Panc1 (cell line): ENCODE results near the gene SLC6A6. TPM values are rescaled to one million over a fixed set of nuclear protein-coding genes. Genes with fewer than 3 reads are reported as not detected.

Source experiments
- ATAC-seq: fragments of 200-7000 bp; cut with Tn5 transposase; 2 replicates; pipeline ENCODE4 v1.9.1; 2020; ENCODE audit warnings: mild to moderate bottlenecking, moderate library complexity
- BruUV-seq: library from RNA; stranded (reverse); fragments of 400-500 nt; replicated peaks from 2 replicates; lab custom pipeline; 2021; lab: Mats Ljungman, UMichigan
- CTCF ChIA-PET: fragments of 300-600 bp; sonication (Branson Sonifier 250); formaldehyde crosslinking; loops from one replicate; lab custom pipeline; 2022; ENCODE audit warnings: antibody characterized with exemption; lab: Charles Lee
- POLR2A ChIA-PET: fragments of 300-600 bp; sonication (Branson Sonifier 250); formaldehyde crosslinking; loops from one replicate; lab custom pipeline; 2022; ENCODE audit warnings: antibody characterized with exemption; lab: Charles Lee
- DNase-seq: peaks from one replicate; pipeline ENCODE4 v3.0.0-alpha.2; 2010; ENCODE audit warnings: low read depth, low spot score
- H3K27ac ChIP-seq: 2 replicates; pipeline ENCODE4 v1.5.1; 2011; ENCODE audit warnings: mild to moderate bottlenecking, low read length, inconsistent platforms
- H3K27me3 ChIP-seq: fragments of 200-500 bp; sonication (Bioruptor generic); 2 replicates; pipeline ENCODE4 v1.6.0; 2014; ENCODE audit warnings: low read length, inconsistent platforms; ENCODE audit not compliant: control insufficient read depth, insufficient read depth
- H3K36me3 ChIP-seq: fragments of 200-500 bp; sonication (Bioruptor generic); 2 replicates; pipeline ENCODE4 v1.5.1; 2014; ENCODE audit warnings: inconsistent platforms, mild to moderate bottlenecking, low read length, moderate library complexity; ENCODE audit not compliant: control insufficient read depth, insufficient read depth
- H3K4me1 ChIP-seq: 2 replicates; pipeline ENCODE4 v1.5.1; 2011; ENCODE audit warnings: inconsistent platforms, mild to moderate bottlenecking, low read length, moderate library complexity; ENCODE audit not compliant: control insufficient read depth, insufficient read depth
- H3K4me3 ChIP-seq, 2 experiments: 2 replicates each; pipeline ENCODE4 v1.5.1; 2011 to 2012; ENCODE audit warnings: low read depth in 2 of 2, low read length in 2 of 2, mild to moderate bottlenecking in 2 of 2, inconsistent platforms in 1 of 2, moderate library complexity in 1 of 2
- H3K9me3 ChIP-seq: fragments of 200-500 bp; sonication (Bioruptor generic); 2 replicates; pipeline ENCODE4 v1.5.1; 2014; ENCODE audit warnings: low read depth, mild to moderate bottlenecking, inconsistent platforms, low read length, moderate library complexity; ENCODE audit not compliant: control insufficient read depth, insufficient read depth
- CTCF ChIP-seq: fragments of 450-650 bp; IDR thresholded peaks from 2 replicates; pipeline ENCODE4 v1.5.1; 2017; ENCODE audit warnings: mild to moderate bottlenecking
- POLR2AphosphoS5 ChIP-seq: IDR thresholded peaks from 2 replicates; pipeline ENCODE4 v1.6.1; 2012; ENCODE audit warnings: mild to moderate bottlenecking, low read depth, low read length, moderate library complexity
- REST ChIP-seq, 2 experiments: IDR thresholded peaks; 2 replicates each; pipeline ENCODE4 v1.6.1; 2011 to 2012; ENCODE audit warnings: low read depth in 2 of 2, control low read depth in 1 of 2, low read length in 1 of 2, mild to moderate bottlenecking in 1 of 2, moderate library complexity in 1 of 2; ENCODE audit not compliant: insufficient read depth in 1 of 2
- SIN3A ChIP-seq: IDR thresholded peaks from 2 replicates; pipeline ENCODE4 v1.6.1; 2012; ENCODE audit warnings: low read depth, mild to moderate bottlenecking, low read length, moderate library complexity, borderline replicate concordance; ENCODE audit not compliant: insufficient read depth
- TCF7L2 ChIP-seq: IDR thresholded peaks from 2 replicates; pipeline ENCODE4 v1.6.1; 2011; ENCODE audit warnings: mild to moderate bottlenecking, low read depth, low read length, inconsistent platforms
- in situ Hi-C: cut with HindIII; loops from 2 replicates; pipeline ENCODE4 v1.10.0; 2016; ENCODE audit warnings: low sequenced_read_pairs, low pct_unique_long_range_greater_than_20kb
- intact Hi-C: fragments of 100-400 bp; cut with micrococcal nuclease; formaldehyde crosslinking; loops from one replicate; pipeline ENCODE4 v1.10.0; 2022; ENCODE audit not compliant: unreplicated experiment
- total RNA-seq: library from RNA; stranded (reverse); gene quantifications from one replicate; pipeline ENCODE4 v1.2.1, GENCODE V29; 2021; ENCODE audit not compliant: unreplicated experiment

The SLC6A6 gene
- total RNA-seq, 1 experiment from 2014 or later: 61.0 TPM

DNA sequence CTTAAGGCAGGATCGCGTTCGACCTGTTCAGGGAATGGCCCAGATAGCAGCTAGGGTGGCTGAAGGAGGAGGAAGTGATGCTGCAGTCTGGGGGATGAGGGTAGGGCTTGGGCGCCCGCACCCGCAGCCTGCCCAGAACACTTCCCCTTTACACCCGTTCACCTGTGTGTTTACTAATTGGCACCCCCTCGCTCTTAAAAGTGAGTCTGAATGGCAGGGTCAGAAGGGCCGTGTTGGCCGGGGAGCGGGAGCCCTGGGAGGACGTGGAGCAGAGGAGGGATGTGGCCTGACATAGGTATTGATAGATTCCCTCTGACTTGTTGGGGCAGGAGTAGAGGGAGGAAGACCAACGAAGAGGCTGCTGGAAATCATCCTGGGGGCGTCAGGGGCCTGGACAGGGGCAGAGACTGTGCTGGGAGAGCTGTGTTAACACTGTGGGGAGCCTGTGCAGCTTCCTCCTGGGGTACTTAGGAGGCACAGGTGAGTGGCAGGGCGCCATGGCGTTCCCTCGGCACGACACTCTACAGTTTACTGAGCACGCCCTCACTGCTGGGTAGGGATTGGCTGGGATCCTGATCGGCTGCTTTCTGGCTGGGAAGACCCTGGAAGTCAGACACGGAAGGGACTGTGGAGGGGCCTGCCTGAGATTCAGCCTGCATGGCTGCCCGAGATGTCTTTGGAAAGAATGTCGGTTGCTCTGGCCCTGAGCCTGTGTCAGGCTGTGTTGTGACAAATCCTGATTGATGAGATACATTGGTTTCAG, 51.7 kb downstream of the SLC6A6 start:
- ChIA-PET CTCF (no interaction called here), POLR2A (no interaction called here)
- TF ChIP-seq SIN3A (no peak), TCF7L2 (no peak), CTCF (no peak)
- intact Hi-C loops: loop anchor here (10.0 kb wide), 1 partner anchor 49 kb away; the partner anchor contains the start of gene SLC6A6
- H3K9me3 ChIP-seq: no peaks in the 10 kb centered on the region
- in situ Hi-C loops: no loop called here
- H3K36me3 ChIP-seq: no peaks in the 10 kb centered on the region; the same call in 1 of the 2 replicates
- H3K4me3 ChIP-seq: no peak overlapping the region
- peak overlapping the region; percentile 81 for H3K27ac ChIP-seq
- H3K4me1 ChIP-seq: peaks cover 68% of the 10 kb centered on the region
- BruUV-seq: TSS peak; percentile 10
- ATAC-seq (no peak), DNase-seq (no peak)
- H3K27me3 ChIP-seq: no peaks in the 10 kb centered on the region

GRCh38 chr3:14454639-14455310, 52.4 kb downstream of the SLC6A6 start:
- ChIA-PET CTCF (no interaction called here), POLR2A (no interaction called here)
- no peak for DNase-seq
- BruUV-seq: no TSS peak
- Histone ChIP-seq H3K4me3 (no peak overlapping the region), H3K27ac (peak overlapping the region; percentile 54; the same call in 1 of the 2 replicates), H3K36me3 (no peaks in the 10 kb centered on the region; the same call in 1 of the 2 replicates), H3K9me3 (no peaks in the 10 kb centered on the region), H3K27me3 (no peaks in the 10 kb centered on the region), H3K4me1 (peaks cover 74% of the 10 kb centered on the region)
- ATAC-seq: no peak
- intact Hi-C loops: loop anchor here (10.0 kb wide), 1 partner anchor 50 kb away; the partner anchor contains the start of gene SLC6A6
- in situ Hi-C loops: no loop called here
- no peak for TF ChIP-seq CTCF
- no peak for TF ChIP-seq REST (IDR thresholded peaks at IDR 0.05; ENCODE audit: insufficient read depth in 1 of 2, low read depth in 2 of 2, low read length in 1 of 2)
- no peak for TF ChIP-seq TCF7L2
- no peak for TF ChIP-seq SIN3A
- no peak for TF ChIP-seq POLR2AphosphoS5
